HG02763 (cell line): ENCODE results near the gene AMELY.
"Not testable (repeated sequence)": the region's sequence is repeated elsewhere in the genome, so short reads cannot be mapped to it uniquely, and the experiment has no call there.

ENCODE experiments used
- ATAC-seq: cut with Tn5 transposase; IDR thresholded peaks from one replicate; pipeline ENCODE4 v1.9.1; 2021; ENCODE audit warnings: mild to moderate bottlenecking, moderate library complexity; ENCODE audit not compliant: unreplicated experiment

The AMELY gene

GRCh38 chrY:6911253-6911881 lies at the start of gene AMELY:
Gene AMELY (minus strand): TSS chrY:6911752. CDS start chrY:6872608, 39,144 bp downstream.
- ATAC-seq, result no peak

GRCh38 chrY:6949947-6950346 lies 38.4 kb upstream of the AMELY start:
- ATAC-seq, result no peak

- ATAC-seq, result no peak
These were observed 36.8 kb upstream of the AMELY start for GRCh38 chrY:6948378-6948777.

GRCh38 chrY:6947695-6948094 lies 36.1 kb upstream of the AMELY start:
- ATAC-seq, result no peak

- no peak for ATAC-seq
These were observed 23.9 kb upstream of the AMELY start for GRCh38 chrY:6935497-6935896.

- ATAC-seq, result no peak
These were observed 20.3 kb upstream of the AMELY start for GRCh38 chrY:6931779-6932396.

- ATAC-seq, result no peak
These were observed 17.7 kb upstream of the AMELY start for GRCh38 chrY:6929237-6929636.

GRCh38 chrY:6928265-6928664 lies 16.7 kb upstream of the AMELY start:
- ATAC-seq, result no peak

GRCh38 chrY:6921061-6921460 lies 9.5 kb upstream of the AMELY start:
- no peak for ATAC-seq

- no peak for ATAC-seq
These were observed 1.8 kb upstream of the AMELY start for GRCh38 chrY:6913362-6913761.

GRCh38 chrY:6910372-6911252 lies 940 bp downstream of the AMELY start, which contains the start of gene TBL1Y:
Gene TBL1Y (plus strand): TSS chrY:6910697. CDS start chrY:7025085, 114,388 bp downstream.
- ATAC-seq, result no peak

GRCh38 chrY:6909856-6910255 lies 1.7 kb downstream of the AMELY start:
- ATAC-seq, result no peak

GRCh38 chrY:6909118-6909521 lies 2.4 kb downstream of the AMELY start:
- no peak for ATAC-seq

GRCh38 chrY:6908021-6908420 lies 3.5 kb downstream of the AMELY start:
- not testable (repeated sequence) for ATAC-seq

GRCh38 chrY:6907591-6907990 lies 4.0 kb downstream of the AMELY start:
- no peak for ATAC-seq

- ATAC-seq, result not testable (repeated sequence)
These were observed 9.4 kb downstream of the AMELY start for GRCh38 chrY:6902116-6902515.

- no peak for ATAC-seq
These were observed 16.3 kb downstream of the AMELY start for GRCh38 chrY:6895236-6895635.

- no peak for ATAC-seq
These were observed 17.1 kb downstream of the AMELY start for GRCh38 chrY:6894496-6894895.

- ATAC-seq, result no peak
These were observed 62.2 kb downstream of the AMELY start for GRCh38 chrY:6849384-6849783.

GRCh38 chrY:6842650-6843049 lies 68.9 kb downstream of the AMELY start:
- ATAC-seq, result not testable (repeated sequence)
